GM19397 (cell line): ENCODE results near the gene HM13.
"Not testable (repeated sequence)": the region's sequence is repeated elsewhere in the genome, so short reads cannot be mapped to it uniquely, and the experiment has no call there.

ENCODE experiments used
- ATAC-seq: cut with Tn5 transposase; IDR thresholded peaks from one replicate; pipeline ENCODE4 v1.9.1; 2021; ENCODE audit warnings: mild to moderate bottlenecking, moderate library complexity; ENCODE audit not compliant: unreplicated experiment

Gene HM13

DNA sequence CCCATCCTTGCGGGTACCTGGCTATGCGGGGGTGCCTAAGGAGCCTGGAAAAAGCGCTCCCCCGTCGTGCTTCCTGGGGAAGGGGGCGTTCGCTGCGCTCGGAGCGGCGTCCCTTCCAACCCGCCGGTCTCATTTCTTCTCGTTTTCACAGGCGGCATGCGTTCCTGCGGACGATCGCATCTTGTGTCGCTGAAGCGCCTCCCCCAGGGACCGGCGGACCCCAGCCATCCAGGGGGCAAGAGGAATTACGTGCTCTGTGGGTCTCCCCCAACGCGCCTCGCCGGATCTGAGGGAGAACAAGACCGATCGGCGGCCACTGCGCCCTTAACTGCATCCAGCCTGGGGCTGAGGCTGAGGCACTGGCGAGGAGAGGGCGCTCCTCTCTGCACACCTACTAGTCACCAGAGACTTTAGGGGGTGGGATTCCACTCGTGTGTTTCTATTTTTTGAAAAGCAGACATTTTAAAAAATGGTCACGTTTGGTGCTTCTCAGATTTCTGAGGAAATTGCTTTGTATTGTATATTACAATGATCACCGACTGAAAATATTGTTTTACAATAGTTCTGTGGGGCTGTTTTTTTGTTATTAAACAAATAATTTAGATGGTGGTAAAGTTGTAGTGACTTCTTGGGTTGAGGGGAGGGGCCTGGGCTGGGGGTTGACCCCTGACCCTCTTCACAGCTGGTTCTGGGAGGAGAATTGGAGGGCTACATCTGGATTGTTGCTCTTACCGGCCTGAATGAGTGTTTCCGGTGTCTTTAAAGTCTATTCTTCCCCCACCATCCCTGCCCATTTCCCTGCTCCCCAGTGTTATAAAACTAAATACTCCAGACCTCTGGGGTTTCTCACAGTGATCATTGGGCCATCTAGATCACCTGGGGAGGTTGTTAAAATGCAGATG is 91.9 kb downstream of the HM13 start:
- no peak for ATAC-seq

DNA sequence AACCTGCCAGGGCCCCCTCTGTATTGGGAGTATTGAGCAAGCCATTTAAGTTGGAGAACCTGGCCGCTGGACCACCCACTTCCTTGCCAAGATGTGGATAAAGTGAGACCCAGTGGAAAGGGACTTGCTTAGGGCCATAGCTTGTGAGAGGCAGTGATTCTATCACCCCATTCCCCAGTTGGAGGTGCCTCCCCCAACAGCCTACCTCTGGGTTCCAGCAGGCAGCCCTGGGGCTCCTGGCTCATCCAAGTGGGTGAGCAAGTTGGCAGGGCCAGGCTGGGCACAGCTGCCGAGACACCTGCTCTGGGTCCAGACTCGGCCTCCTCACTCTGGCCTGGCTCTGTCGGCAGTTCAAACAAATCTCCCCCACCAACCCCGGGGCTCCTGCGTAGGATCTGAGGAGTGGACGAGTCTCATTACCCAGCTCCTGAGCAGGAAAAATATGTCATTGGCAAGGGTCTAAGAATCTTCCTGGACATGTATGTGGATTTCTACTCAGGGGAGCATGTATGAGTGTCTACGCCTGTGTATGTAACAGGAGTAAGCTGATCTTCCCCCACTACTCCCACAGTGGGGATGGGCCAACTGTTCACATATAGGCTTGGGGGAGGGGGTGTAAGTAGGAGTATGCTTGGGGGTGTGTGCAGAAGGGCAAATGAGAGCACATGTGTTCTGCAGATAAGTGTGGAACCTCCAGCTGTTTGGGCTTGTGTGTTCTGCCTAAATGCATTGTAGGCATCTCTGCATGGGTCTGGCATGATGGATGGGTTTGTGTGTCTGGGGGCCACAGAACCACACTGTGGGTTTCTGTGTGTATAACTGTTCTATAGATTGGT is 92.8 kb downstream of the HM13 start:
- no peak for ATAC-seq

DNA sequence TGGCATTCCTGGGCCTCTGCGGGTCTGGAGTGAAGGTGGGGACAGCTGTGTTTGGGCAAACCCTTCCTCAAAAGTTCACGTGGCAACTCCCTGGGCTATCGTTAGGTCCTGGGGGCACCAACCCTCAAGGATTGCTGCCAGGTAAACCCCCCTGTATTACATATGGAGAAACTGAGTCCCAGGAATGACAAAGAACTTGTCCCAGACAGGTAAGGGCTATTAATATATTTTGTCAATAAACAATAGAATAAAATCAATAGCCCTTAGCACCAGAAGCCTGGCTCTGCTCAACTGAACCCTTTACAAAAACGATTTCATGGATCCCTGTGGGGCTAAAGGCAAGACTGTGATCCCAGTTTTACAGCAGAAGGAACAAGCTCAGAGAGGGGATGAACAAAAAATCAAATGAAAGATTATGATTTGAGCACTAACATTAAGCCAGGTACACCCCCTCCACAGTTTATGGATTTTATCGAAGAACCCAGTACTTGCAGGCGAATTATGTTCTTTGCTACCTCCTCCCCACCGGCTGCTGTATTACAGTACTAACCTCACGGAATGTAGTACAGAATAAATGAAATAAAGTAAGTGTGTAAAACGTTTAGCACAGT is 93.5 kb downstream of the HM13 start:
- no peak for ATAC-seq

DNA sequence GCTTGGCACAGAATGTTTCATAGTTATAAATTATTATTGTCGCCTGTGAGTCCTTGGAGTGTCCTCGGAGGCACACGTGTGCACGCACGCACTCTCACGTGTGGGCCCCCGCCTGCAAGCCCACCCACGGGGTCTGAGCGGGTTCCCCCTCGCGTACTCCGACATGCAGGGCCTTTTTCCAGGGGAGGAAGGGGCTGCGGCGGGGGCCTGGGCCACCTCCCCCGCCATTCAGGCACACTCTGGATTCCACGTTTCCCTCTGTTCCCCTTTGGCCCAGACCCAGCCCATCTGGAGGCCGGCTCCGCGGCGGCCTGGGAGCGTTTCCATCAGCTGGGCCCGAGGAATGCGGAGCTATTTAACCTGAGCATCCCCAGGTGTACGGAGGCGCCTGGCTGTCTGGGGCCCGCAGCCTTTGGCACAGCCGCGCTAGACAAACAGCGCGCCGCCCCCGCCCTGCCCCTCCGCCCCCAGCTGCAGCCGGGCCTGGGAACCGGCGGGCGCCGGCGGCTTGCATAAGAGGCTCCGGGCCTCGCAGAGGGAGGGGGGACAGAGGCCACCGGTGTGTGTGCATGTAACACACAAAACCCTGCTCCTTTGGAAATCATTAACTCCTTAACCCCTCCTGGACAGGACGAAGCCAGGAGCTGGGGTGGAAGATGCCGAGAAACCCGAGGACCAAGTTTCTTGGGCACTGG is 94.2 kb downstream of the HM13 start:
- ATAC-seq: no peak

DNA sequence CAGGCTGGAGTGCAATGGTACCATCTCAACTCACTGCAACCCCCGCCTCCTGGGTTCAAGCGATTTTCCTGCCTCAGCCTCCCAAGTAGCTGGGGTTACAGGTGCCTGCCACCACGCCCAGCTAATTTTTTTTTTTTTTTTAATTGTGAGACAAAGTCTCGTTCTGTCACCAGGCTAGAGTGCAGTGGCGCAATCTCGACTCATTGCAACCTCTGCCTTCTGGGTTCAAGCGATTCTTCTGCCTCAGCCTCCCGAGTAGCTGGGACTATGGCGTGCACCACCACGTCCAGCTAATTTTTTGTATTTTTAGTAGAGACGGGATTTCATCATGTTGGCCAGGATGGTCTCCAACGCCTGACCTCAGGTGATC is 98.0 kb downstream of the HM13 start:
- not testable (repeated sequence) for ATAC-seq

DNA sequence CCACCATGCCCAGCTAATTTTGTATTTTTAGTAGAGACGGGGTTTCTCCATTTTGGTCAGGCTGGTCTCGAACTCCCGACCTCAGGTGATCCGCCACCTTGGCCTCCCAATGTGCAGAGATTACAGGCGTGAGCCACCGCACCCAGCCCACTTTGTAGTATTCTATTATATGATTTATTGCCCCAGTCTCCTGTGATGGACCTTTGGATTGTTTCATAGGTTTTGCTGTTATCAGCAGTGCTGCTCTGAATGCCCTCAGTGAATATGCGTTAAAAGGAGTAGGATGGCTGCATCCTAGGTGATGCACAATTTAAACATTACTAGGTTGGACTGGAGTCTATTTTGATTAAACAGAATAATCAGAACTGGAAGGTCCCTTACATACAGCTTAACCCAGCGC is 101.2 kb downstream of the HM13 start:
- no peak for ATAC-seq

DNA sequence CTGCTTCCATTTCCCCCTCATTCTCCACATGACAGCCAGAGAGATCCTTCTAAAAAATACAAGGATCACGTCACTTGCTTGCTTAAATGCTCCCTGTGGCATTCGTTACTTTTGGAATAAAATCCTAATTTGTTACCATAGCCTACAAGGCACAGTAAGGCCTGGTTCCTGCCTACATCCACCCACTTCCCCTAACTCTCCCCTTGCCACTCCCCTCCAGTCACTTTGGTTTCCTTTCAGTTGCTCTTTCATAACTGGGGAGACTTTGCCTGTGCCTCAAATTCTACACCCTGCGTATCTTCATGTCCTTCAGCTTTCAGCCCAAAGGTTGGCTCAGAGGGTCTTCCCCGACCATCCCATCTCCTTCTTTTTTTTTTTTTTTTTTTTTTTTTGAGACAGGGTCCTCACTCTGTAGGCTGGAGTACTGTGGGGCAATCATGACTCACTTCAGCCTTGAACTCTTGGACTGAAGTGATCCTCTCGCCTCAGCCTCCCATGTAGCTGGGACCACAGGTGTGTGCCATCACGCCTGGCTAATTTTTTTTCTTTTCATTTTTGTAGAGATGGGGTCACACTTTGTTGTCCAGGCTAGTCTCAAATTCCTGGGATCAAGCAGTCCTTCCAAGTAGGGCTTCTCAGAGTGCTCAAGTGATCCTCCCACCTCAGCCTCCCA is 103.3 kb downstream of the HM13 start:
- ATAC-seq: no peak
